Memory B cell (primary cell): ENCODE results near the gene TNIK.

Experiments
- ATAC-seq: fragments of 150-1000 bp; cut with Tn5 transposase; 2 replicates; pipeline ENCODE4 v1.10.0; 2021; ENCODE audit warnings: low read depth, mild to moderate bottlenecking, moderate library complexity
- DNase-seq, 2 donors: peaks; one replicate each; pipeline ENCODE4 v3.0.0; 2022; ENCODE audit warnings: low spot score in 2 of 2
- H3K27ac Mint-ChIP-seq: one replicate; pipeline ENCODE4 v1.8.0; 2022; ENCODE audit warnings: mild to moderate bottlenecking, moderate library complexity, mixed read lengths
- H3K27me3 Mint-ChIP-seq: one replicate; pipeline ENCODE4 v1.8.0; 2022; ENCODE audit warnings: mixed read lengths
- H3K36me3 Mint-ChIP-seq: one replicate; pipeline ENCODE4 v1.8.0; 2022; ENCODE audit warnings: mild to moderate bottlenecking, mixed read lengths
- H3K4me1 Mint-ChIP-seq: one replicate; pipeline ENCODE4 v1.8.0; 2022; ENCODE audit warnings: mixed read lengths
- H3K4me3 Mint-ChIP-seq: one replicate; pipeline ENCODE4 v1.8.0; 2022; ENCODE audit warnings: mild to moderate bottlenecking, moderate library complexity, mixed read lengths
- H3K9me3 Mint-ChIP-seq: one replicate; pipeline ENCODE4 v1.8.0; 2022; ENCODE audit warnings: mixed read lengths

Gene TNIK

GRCh38 chr3:171061749-171062148 is 398.5 kb downstream of the TNIK start:
- no peaks in the 10 kb centered on the region for H3K4me1 Mint-ChIP-seq
- ATAC-seq (no peak), DNase-seq (no peak)
- no peaks in the 10 kb centered on the region for H3K9me3 Mint-ChIP-seq
- no peak overlapping the region for H3K27ac Mint-ChIP-seq
- H3K4me3 Mint-ChIP-seq: no peak overlapping the region
- H3K27me3 Mint-ChIP-seq: no peaks in the 10 kb centered on the region
- H3K36me3 Mint-ChIP-seq: no peaks in the 10 kb centered on the region

GRCh38 chr3:171059978-171060377 is 400.2 kb downstream of the TNIK start:
- ATAC-seq (no peak), DNase-seq (no peak)
- no peaks in the 10 kb centered on the region for H3K4me1 Mint-ChIP-seq
- H3K27ac Mint-ChIP-seq: no peak overlapping the region
- no peak overlapping the region for H3K4me3 Mint-ChIP-seq
- no peaks in the 10 kb centered on the region for H3K27me3 Mint-ChIP-seq
- H3K36me3 Mint-ChIP-seq: no peaks in the 10 kb centered on the region
- H3K9me3 Mint-ChIP-seq: no peaks in the 10 kb centered on the region

GRCh38 chr3:171058873-171059603 is 401.2 kb downstream of the TNIK start:
- H3K36me3 Mint-ChIP-seq: no peaks in the 10 kb centered on the region
- ATAC-seq (no peak), DNase-seq (no peak)
- H3K9me3 Mint-ChIP-seq: no peaks in the 10 kb centered on the region
- H3K4me1 Mint-ChIP-seq: no peaks in the 10 kb centered on the region
- H3K4me3 Mint-ChIP-seq: no peak overlapping the region
- H3K27me3 Mint-ChIP-seq: no peaks in the 10 kb centered on the region
- H3K27ac Mint-ChIP-seq: no peak overlapping the region

- Mint-ChIP-seq H3K27ac (no peak overlapping the region), H3K36me3 (no peaks in the 10 kb centered on the region), H3K4me3 (no peak overlapping the region), H3K9me3 (no peaks in the 10 kb centered on the region), H3K4me1 (no peaks in the 10 kb centered on the region), H3K27me3 (peaks cover 1% of the 10 kb centered on the region)
- ATAC-seq (no peak), DNase-seq (no peak)
Observed at GRCh38 chr3:171058058-171058457, 402.1 kb downstream of the TNIK start.

- Mint-ChIP-seq H3K4me1 (no peaks in the 10 kb centered on the region), H3K9me3 (no peaks in the 10 kb centered on the region), H3K27me3 (peaks cover 1% of the 10 kb centered on the region), H3K4me3 (no peak overlapping the region), H3K27ac (no peak overlapping the region), H3K36me3 (no peaks in the 10 kb centered on the region)
- DNase-seq: no peak
- ATAC-seq: no peak
Observed at GRCh38 chr3:171057072-171057471, 403.1 kb downstream of the TNIK start.

- peaks cover 1% of the 10 kb centered on the region for H3K27me3 Mint-ChIP-seq
- H3K36me3 Mint-ChIP-seq: no peaks in the 10 kb centered on the region
- no peak overlapping the region for H3K27ac Mint-ChIP-seq
- DNase-seq: no peak
- no peak overlapping the region for H3K4me3 Mint-ChIP-seq
- H3K4me1 Mint-ChIP-seq: no peaks in the 10 kb centered on the region
- H3K9me3 Mint-ChIP-seq: no peaks in the 10 kb centered on the region
- no peak for ATAC-seq
Observed at GRCh38 chr3:171056528-171056927, 403.7 kb downstream of the TNIK start.

- Mint-ChIP-seq H3K9me3 (no peaks in the 10 kb centered on the region), H3K4me1 (peaks cover under 1% of the 10 kb centered on the region), H3K36me3 (no peaks in the 10 kb centered on the region), H3K27ac (no peak overlapping the region), H3K4me3 (no peak overlapping the region), H3K27me3 (peaks cover 1% of the 10 kb centered on the region)
- no peak for DNase-seq
- ATAC-seq: no peak
Observed at GRCh38 chr3:171055336-171056178, 404.6 kb downstream of the TNIK start.

GRCh38 chr3:171054921-171055320 is 405.3 kb downstream of the TNIK start:
- H3K9me3 Mint-ChIP-seq: no peaks in the 10 kb centered on the region
- DNase-seq: no peak
- H3K27ac Mint-ChIP-seq: no peak overlapping the region
- H3K27me3 Mint-ChIP-seq: peaks cover 1% of the 10 kb centered on the region
- H3K36me3 Mint-ChIP-seq: no peaks in the 10 kb centered on the region
- ATAC-seq: no peak
- H3K4me3 Mint-ChIP-seq: no peak overlapping the region
- H3K4me1 Mint-ChIP-seq: peaks cover 4% of the 10 kb centered on the region

- Mint-ChIP-seq H3K27me3 (peaks cover 1% of the 10 kb centered on the region), H3K4me1 (peaks cover 4% of the 10 kb centered on the region), H3K9me3 (no peaks in the 10 kb centered on the region), H3K4me3 (no peak overlapping the region), H3K36me3 (no peaks in the 10 kb centered on the region), H3K27ac (no peak overlapping the region)
- DNase-seq (no peak), ATAC-seq (no peak)
Observed at GRCh38 chr3:171054231-171054630, 406.0 kb downstream of the TNIK start.

- no peaks in the 10 kb centered on the region for H3K36me3 Mint-ChIP-seq
- H3K4me3 Mint-ChIP-seq: no peak overlapping the region
- ATAC-seq (peak; percentile 61), DNase-seq (peak; percentile 12 to 21)
- no peaks in the 10 kb centered on the region for H3K9me3 Mint-ChIP-seq
- peaks cover 4% of the 10 kb centered on the region for H3K4me1 Mint-ChIP-seq
- H3K27me3 Mint-ChIP-seq: peaks cover 5% of the 10 kb centered on the region
- no peak overlapping the region for H3K27ac Mint-ChIP-seq
Observed at GRCh38 chr3:171049861-171050444, 410.3 kb downstream of the TNIK start.

GRCh38 chr3:171046760-171047159 is 413.4 kb downstream of the TNIK start:
- no peaks in the 10 kb centered on the region for H3K9me3 Mint-ChIP-seq
- ATAC-seq: no peak
- H3K27ac Mint-ChIP-seq: no peak overlapping the region
- peaks cover 4% of the 10 kb centered on the region for H3K4me1 Mint-ChIP-seq
- H3K36me3 Mint-ChIP-seq: no peaks in the 10 kb centered on the region
- DNase-seq: no peak
- H3K27me3 Mint-ChIP-seq: peaks cover 12% of the 10 kb centered on the region
- H3K4me3 Mint-ChIP-seq: no peak overlapping the region

GRCh38 chr3:171044835-171045793 is 415.1 kb downstream of the TNIK start:
- Mint-ChIP-seq H3K9me3 (no peaks in the 10 kb centered on the region), H3K36me3 (no peaks in the 10 kb centered on the region), H3K4me3 (no peak overlapping the region), H3K27me3 (peaks cover 12% of the 10 kb centered on the region), H3K27ac (no peak overlapping the region), H3K4me1 (no peaks in the 10 kb centered on the region)
- DNase-seq (no peak), ATAC-seq (no peak)

- Mint-ChIP-seq H3K36me3 (no peaks in the 10 kb centered on the region), H3K4me3 (no peak overlapping the region), H3K4me1 (no peaks in the 10 kb centered on the region), H3K27me3 (peaks cover 14% of the 10 kb centered on the region), H3K27ac (no peak overlapping the region), H3K9me3 (no peaks in the 10 kb centered on the region)
- no peak for ATAC-seq
- no peak for DNase-seq
Observed at GRCh38 chr3:171044384-171044783, 415.8 kb downstream of the TNIK start.
